Esophagus muscularis mucosa (tissue), 4 donors: ENCODE measurements around the gene CCDC87.
"Not testable (repeated sequence)": the region's sequence is repeated elsewhere in the genome, so short reads cannot be mapped to it uniquely, and the experiment has no call there.

ENCODE experiments used
- CTCF ChIP-seq, 3 experiments: fragments of 200-600 bp in 2 of 3; fragments of 450-650 bp in 1 of 3; sonication (generic) in 2 of 3; IDR thresholded peaks; one replicate each; pipeline ENCODE4 v1.5.1; 2017 to 2019; ENCODE audit warnings: antibody characterized with exemption in 3 of 3, mild to moderate bottlenecking in 2 of 3, moderate library complexity in 1 of 3
- EP300 ChIP-seq: sonication (generic); formaldehyde crosslinking; IDR thresholded peaks from one replicate; pipeline ENCODE4 v1.6.1; 2017; ENCODE audit warnings: antibody characterized with exemption
- POLR2A ChIP-seq: fragments of 450-650 bp; IDR thresholded peaks from one replicate; pipeline ENCODE4 v1.6.1; 2017; ENCODE audit warnings: antibody characterized with exemption, moderate library complexity, mild to moderate bottlenecking, low read depth
- POLR2AphosphoS5 ChIP-seq, 2 donors: sonication (generic); formaldehyde crosslinking; IDR thresholded peaks; one replicate each; pipeline ENCODE4 v1.6.1; 2017; ENCODE audit warnings: antibody characterized with exemption in 2 of 2

- not testable (repeated sequence) for TF ChIP-seq POLR2AphosphoS5 (IDR thresholded peaks at IDR 0.05); CTCF (IDR thresholded peaks at IDR 0.05); POLR2A; EP300
Measured at GRCh38 chr11:66606608-66607007, 13.7 kb upstream of the CCDC87 start.
